NCI-H1092 treated with DMSO at 0.1 percent for 48 hours (cell line): Measurements from ENCODE around the gene CDH20.

Source experiments
- DNase-seq: peaks from one replicate; lab custom pipeline; 2025; lab: John Stamatoyannopoulos, UW

The CDH20 gene

DNA sequence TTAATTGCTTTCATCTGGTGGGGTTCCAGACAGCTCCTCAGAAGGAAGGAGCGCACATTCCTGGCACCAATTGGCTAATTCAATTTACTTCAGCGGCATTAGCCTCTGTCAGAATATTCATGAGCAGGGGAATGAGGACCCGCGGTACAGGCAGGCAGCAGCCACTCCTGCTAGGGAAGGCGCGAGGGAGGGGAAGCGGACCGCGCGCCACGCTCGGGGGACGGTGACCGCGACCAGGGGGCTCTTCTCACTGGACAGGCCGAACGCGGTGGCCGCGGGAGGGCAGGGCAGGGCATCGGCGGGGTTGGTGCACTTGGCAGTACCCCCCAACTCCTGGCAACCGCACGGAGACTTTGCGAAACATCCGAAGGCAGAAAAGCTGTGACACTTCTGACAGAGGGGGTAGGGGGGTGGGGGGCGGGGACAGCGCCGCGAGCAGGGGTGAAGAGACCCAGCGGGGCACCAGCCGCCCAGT is at the start of gene CDH20:
CDH20 (plus strand) TSS at position 160 of the 475 bp plus-strand sequence.
- DNase-seq, result peak; percentile 59

DNA sequence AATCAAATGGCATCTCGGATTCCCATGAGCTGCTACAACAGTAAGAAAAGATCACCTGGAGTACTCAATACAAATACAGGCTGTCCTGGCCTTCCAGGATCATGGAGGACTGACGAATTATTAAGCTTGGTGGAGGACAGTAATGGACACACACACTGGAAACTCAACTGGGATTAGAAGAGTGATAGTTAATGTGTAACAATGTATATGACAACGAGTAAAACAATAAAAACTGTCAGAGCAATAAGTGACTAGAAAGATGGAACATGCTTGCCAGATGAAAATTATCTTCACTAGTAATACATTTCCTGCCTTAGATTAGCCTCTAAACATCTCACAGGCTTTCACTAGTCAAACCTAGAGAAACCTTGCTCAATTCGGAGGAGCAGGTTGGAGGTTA is 49.2 kb upstream of the CDH20 start:
- no peak for DNase-seq

DNA sequence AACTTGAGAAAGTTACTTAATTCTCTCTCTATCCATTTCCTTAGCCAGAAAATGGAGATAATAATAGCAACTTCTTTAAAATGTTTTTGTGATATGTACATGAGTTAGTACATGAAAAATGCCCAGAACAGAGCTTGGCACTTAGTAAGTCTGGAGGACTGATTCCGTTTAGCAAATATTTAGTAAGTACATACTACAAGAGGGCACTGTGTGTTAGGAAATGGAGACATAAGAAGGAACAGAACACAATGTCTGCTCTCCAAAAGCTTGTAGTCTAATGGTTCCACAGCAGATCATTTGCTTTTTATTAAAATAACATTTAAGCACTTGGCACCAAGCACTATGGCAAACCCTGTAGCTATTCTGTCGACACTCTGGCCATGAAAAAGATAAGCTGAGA is 47.5 kb upstream of the CDH20 start:
- no peak for DNase-seq

DNA sequence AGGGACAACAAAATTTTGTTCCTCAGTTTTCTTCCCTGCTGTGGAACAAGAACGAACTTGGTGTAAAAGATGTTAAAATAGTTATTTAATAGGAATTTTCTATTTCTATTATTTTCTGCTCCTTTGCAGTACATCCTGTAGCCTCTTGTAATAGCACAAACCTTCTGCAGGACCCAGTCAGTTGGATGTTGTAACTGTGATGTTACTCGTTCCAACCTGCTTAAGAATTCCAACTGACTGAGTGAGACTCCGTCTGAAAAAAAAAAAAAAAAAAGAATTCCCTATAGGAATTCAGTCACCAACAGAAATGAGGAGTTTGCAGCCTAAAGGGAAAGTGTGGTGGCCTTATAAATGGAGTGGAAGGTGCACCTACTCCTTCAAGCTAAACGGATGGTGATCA is 46.4 kb upstream of the CDH20 start:
- no peak for DNase-seq

DNA sequence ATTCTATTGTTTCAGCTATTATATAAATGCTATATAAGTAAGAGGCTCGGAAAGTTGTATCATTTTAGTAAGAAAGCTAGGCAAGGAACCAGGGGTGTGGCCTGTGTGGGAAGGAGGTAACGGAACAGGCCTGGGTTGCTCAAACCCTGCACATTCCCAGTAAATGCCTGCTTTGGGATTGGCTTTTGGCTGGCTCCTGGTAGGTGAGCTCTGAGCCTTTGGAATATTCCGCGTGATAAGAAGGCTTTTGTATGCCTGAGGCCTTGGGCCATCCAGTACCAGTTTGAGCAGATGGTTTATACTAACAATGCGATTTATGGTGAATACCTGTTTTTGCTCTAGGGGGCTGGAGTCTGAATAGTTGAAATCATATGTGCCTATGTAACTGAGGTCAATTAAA is 42.6 kb upstream of the CDH20 start:
- no peak for DNase-seq

DNA sequence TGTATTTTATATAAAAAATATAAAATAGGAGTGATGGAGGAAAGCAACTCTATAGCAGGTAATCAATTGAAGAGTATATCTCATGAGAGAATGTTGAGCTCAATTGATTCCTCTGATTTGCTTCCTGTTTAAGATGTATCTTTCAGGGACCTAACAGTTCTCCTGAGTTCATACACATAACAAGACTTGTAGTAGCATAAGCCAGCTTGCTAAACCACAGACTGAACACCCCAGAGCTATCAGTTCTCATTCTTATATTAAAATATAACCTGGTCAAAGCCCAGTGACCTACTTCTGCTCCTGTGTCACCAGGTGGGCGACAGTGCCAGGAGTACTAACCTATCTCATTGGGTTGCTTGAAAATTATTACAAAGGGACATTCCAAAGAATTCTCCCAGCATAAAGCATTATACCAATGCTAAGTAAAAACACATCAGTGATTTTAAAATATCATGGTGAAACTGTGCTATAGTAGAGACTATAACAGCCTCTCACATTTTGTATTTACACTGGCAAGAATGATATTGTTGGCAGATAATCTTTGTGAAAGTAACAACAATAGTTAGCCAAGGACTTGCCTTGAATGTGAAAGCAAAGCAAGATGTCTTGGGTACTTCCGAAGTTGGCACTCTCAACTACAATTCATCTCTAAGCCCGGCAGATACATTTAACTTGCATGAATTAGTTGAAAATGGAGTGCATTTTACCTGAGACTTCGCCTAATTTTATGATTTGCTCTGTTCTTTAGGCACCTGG is 40.8 kb upstream of the CDH20 start:
- no peak for DNase-seq

DNA sequence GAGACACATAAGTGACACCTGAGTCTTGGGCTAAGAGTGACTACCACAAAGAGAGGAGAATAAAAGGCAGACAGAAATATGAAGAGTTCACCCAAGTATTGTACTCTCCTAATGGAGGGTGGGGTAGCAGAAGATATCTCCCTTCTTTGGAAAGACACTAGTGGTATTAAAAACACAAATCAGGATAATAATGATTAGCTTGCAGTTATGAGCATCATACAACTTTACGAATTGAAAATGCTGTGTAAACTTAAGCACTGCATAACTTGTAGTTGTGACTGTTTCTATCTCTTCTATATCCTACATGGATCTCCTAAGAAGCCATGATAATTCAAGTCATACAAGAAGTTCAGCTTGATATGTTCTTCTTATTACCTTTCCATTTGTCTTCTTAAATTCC is 38.1 kb upstream of the CDH20 start:
- DNase-seq, result no peak

DNA sequence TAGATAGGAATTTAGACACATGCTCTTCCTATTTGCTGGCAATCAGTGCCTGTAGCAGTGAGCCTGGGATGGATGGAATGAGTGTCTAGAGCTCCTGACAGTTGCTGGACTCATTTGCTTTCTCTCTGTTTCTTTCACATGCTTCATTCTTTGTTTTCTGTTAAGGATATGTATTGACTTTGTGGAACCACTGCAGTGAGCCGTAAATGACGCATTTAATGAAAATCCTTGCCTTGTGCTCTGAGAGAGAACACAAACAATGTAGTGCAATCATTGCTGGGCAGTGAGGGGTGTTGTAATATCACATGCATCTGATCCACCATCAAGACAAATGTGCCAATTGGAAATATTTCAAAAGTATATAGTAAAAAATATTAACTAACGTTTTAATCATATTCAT is 25.2 kb upstream of the CDH20 start:
- peak; percentile 4 for DNase-seq

DNA sequence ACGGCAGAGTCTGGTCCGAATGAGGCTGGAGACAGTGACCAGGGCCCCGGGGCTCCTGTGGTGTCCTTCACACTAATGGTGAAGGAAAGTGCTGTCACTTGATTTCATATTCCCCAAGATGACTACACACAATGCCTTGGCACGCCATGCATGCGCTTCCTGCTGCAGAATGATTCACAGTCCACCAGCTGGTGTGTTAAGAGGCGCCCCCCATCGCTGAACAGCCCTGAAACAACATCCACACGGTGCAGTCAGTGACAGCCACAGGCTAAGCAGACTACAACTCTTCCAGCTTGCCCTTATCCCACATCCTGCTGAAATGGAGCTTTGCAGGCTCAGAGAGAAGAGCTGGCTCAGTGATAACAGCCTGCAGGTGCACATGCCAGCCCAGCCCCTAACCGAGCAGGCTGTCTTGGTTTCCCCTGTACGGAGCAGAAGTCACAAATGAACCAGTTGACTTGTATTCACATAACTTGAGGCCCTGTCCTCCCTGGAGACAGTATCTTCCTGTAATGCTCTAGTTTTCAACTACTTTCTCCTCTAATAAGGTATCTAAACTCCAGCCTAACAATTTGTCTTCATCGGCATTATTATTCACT is 24.3 kb upstream of the CDH20 start:
- no peak for DNase-seq

DNA sequence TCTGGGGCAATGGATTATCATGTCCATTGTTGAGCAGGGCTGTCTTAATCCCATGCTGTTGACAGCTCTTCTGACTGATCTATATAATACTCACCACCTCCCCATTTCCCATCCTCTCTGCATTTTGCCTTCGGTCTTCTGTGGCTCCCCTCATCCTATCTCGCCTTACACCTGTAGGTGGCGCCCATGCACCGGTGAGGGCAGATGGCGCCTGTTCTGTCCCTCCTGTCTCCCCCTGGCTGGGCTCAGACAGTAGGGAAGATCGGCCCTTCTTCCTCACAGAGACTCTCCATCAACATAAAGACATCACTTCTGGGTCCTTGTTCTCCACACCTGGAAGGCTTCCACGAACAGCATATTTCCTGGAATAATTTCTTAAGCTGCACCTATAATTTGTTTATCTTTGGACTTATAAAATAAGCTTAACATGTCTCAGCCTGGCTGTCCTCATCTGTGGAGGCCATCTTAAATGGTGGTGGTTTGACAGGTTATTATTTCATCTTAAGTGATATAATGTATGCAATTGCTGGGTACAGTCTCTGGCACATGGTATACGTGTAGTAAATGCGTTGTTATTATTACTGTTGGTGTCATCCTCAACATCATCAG is 10.9 kb upstream of the CDH20 start:
- peak; percentile 63 for DNase-seq

DNA sequence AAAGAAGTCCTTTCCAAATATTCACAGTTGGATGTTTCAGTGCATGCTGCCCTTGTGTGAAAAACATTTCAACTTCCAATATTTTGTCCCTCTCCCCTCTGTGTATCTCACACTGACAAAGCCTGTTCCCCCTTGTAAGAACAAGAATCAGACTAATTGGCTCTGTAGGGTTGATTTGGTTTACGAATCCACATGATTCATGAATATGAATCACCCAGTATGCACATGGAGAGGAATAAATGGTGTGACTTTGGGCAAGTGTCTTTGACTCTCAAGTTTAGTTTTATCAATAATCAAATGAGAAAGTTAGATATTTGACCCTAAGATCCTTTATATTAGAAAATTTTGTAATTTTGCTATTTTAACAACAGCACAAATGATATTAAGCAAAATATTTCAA is 9.3 kb upstream of the CDH20 start:
- DNase-seq, result no peak

DNA sequence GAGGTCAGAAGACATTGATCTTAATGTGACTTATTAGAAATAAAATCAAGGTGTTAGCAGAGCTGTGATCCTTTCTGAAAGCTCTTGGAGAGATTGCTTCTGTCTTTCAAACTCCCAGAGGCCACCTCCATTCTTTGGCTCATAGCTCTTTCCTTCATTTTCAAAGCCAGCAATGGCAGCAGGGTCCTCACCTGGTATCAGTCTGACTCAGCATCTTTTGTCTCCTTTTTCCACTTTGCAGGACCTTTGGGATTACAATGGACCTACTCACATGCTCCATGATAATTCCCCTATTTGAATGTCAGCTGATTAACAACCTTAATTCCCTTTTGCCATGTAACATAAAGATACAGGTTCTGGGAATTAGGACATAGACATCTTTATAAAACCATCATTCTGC is 6.8 kb upstream of the CDH20 start:
- DNase-seq, result no peak

DNA sequence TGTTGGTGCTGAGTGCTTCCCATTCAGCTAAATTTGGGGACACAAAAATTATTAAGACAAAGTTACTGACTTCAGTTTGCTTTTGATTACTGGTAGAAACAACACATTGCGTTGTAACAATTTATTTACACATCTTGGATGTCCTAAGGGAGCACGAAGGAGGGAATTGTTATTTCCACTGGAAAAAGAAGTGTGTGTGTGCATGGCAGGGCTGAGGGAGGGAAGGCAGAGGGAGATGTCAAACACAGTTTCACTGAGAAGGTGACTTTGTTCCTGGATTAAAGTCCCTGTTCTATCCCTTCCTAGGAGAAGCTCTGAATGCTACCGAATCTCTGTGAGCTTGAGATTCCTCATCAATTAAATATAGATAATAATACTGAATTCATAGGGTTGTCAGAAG is 3.8 kb upstream of the CDH20 start:
- DNase-seq, result no peak

DNA sequence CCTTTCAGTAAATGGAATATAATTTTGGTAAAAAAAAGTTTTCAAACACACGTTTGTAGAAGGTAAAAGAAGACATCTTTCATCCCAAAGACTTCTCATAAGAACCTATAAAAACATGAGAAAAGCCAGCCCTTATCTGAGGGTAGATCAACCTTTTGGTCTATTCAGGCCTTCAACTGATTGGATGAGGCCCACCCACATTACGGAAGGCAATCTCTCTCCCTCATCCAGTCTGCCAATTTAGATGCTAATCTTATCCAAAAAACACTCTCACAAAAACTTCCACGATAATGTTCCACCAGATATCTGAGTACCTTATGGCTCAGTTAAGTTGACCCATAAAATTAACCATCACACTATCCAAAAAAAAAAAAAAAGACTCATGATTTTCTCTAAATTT is 2.2 kb upstream of the CDH20 start:
- no peak for DNase-seq

DNA sequence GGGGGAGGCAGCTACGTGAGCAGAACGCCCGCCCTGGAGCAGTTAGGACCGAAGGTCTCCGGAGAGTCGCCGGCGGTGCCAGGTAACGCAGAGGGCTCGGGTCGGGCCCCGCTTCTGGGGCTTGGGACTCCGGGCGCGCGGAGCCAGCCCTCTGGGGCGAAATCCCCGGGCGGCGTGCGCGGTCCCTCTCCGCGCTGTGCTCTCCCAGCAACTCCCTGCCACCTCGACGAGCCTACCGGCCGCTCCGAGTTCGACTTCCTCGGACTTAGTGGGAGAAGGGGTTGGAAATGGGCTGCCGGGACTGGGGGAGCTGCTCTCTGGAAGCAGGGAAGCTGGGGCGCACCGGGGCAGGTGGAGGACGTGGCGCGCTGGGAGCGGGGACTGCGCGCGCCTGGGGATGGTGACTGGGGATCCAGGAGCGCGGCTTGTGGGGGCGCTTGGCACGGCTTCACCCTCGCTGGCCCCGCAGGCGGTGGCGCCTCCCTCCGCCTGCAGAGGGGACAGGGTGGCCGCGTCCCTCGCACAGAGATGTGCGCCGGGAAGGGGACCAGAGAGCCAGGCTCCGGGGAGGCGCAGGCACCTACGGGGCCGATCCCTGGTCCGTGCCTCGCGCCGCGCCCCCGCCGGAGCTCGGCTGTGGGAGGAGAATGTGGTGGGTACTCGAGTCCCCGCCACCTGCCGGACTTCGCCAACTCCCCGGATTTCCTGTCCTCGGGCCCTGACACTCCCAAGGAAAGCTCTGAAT is 688 bp downstream of the CDH20 start:
- DNase-seq, result peak; percentile 75

DNA sequence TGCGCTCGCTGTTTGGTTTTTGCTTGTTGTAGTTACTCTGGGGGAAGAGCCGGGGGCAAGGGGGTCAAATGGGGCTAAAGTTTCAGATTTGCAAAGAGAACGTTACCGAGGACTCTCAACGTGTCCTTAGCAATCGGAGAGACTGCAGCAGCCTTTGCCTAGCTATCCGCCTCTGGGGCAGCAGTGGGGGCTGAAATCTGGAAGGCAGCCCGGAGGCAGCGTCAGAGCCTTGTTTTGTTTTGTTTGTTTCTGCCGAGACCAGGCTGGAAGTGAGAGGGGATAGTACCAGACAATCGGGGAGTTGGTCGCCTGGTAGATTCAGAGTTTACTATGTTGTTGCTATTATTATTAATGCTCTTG is 1.2 kb downstream of the CDH20 start:
- DNase-seq, result no peak

DNA sequence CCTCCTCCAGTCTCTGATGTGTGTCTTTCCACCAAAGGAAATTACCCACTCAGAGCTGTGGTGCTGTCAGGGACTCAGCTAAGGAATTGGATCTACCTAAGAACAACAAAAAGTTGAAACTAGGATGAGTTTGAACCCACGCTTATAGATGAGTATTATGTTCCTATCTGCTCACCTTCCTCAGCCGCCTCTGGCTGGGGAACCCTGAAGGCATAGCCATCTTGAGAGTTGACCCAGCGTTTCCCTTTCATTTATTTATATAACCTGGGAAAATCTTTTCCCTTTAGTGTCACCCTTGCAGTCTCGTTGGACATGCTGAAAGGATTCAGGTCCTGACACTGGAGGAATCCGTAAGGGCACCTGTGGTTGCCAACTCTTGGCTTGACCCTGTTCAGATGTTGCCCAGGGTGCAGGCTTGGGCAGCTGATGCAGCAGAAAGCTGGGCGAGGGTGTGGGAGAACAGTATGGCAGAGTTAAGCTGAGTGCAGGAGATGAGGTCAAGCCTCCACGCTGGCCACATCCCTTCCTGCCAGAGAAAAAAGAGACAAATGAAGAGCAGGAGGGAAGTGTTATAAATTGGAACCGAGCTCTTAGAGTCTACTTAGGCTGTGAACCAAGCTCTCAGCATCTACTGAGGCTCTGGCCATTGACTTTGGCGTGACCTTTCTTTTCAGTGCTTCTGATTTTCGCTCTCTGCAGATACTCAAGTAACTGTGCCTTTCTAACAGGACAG is 1.9 kb downstream of the CDH20 start:
- DNase-seq, result no peak

DNA sequence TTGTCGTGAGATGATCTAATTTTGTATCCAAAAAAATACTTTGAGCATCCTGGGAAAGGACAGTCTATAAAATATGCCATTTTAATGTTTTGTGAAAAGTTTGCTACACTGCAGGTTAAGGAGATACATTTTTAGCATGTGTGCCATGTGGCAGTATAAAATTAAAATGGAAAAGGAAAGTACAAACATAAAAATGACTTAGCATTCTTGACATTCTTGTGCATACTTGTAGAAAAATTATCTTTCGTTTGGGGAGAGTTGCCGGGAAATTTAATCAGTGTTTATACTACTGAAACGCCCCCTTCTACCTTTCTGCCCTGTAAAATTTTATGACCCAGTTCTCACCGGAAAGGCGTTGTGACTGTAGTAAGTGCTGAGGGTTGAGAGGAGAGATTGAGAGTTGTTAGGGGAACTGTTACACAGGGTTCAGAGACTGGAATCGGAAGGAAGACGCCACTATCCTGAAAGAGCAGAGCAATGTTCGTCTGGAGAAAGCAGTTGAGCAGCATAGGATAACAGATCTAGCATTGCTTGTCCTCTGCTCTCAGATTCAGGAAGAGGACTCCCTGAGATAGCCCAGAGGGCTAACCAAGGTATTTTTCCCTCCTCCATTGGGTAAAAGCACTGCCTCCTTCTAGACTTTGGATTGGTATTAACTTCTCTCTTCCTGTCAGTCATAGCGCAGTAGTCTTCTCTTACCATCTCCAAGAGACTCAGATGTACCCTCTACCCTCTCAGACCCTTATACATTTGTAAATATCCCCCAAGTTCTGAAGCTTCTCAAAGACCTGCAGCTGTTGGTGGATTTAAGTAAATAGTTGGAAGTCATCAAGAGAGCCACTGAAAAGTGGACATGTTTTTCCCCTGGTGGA is 2.7 kb downstream of the CDH20 start:
- no peak for DNase-seq

DNA sequence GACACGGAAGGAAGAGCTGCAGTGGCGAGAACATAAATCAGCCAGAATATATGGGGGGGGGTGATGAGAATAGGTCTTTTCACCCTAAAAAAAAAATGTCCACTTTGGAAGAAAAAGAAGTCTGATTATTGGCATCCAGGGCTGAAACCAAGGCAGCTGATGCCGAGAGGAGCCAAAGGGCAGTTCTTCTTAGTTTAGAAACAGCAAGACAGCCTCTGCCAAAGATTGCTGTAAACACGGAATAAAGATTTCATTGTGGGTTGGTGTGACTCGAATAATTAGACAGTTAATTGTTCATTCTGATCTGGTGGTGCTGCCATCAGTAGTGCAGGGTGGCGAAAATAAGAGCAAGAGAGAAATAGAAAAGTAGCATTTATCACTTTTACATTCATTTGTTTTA is 3.5 kb downstream of the CDH20 start:
- no peak for DNase-seq

DNA sequence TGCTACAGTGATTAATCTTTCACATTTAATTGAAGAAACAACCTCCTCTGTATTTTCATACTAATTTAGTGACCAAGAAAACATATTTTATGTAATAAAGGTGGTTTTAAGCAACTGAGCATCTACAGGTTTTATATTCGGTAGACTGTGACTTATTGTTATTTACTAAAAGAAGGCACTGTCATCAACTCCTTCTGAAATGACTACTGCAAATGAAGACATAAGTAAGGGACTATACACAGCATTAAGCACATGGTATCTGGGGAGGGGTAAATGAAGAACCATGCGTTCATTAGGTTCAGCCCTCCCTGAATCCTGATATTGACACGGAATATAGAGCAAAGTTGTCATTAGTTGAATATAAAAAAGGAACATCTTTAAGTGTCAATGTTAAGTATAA is 4.3 kb downstream of the CDH20 start:
- DNase-seq, result no peak

DNA sequence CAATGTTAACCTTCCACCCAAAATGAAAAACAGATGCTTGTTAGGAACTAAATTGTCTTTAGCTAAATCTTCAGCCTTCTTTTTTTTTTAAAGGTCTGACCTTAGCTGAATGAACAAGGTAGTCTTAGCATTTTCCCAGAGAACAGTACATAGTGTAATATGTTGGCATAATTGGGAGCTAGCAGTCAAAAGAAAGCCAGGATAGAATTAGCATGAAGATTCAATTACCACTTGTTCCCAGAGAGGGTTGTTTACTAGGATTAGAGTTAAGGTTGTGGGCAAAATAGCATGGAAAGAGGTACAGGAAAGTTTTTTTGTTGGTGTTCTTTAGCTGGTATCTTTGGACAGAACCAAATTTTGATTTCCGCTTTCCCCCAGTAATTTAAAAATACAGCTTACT is 6.9 kb downstream of the CDH20 start:
- DNase-seq, result no peak
